ENCODE measurements around the gene TSHZ1.
"Not testable (repeated sequence)": the region's sequence is repeated elsewhere in the genome, so short reads cannot be mapped to it uniquely, and the experiment has no call there.

Gene TSHZ1

GRCh38 chr18:75179819-75180600 lies 30.6 kb upstream of the TSHZ1 start:
- no peak for DNase-seq (ENCODE audit: low read depth in 2 of 2)

- no peak for DNase-seq (ENCODE audit: low read depth in 2 of 2)
Measured at GRCh38 chr18:75183524-75183923, 27.1 kb upstream of the TSHZ1 start.

GRCh38 chr18:75183973-75184493 lies 26.6 kb upstream of the TSHZ1 start:
- no peak for DNase-seq (ENCODE audit: low read depth in 2 of 2)

GRCh38 chr18:75185460-75185859 lies 25.1 kb upstream of the TSHZ1 start:
- DNase-seq (ENCODE audit: low read depth in 2 of 2), result no peak

GRCh38 chr18:75187702-75188101 lies 22.9 kb upstream of the TSHZ1 start:
- DNase-seq (ENCODE audit: low read depth in 2 of 2), result not testable (repeated sequence)

GRCh38 chr18:75189696-75190095 lies 20.9 kb upstream of the TSHZ1 start:
- no peak for DNase-seq (ENCODE audit: low read depth in 2 of 2)

- no peak for DNase-seq (ENCODE audit: low read depth in 2 of 2)
Measured at GRCh38 chr18:75192899-75193298, 17.7 kb upstream of the TSHZ1 start.

- no peak for DNase-seq (ENCODE audit: low read depth in 2 of 2)
Measured at GRCh38 chr18:75198036-75198435, 12.6 kb upstream of the TSHZ1 start.

- no peak for DNase-seq (ENCODE audit: low read depth in 2 of 2)
Measured at GRCh38 chr18:75199327-75199726, 11.3 kb upstream of the TSHZ1 start.

- no peak for DNase-seq (ENCODE audit: low read depth in 2 of 2)
Measured at GRCh38 chr18:75200071-75200470, 10.5 kb upstream of the TSHZ1 start.

- DNase-seq (ENCODE audit: low read depth in 2 of 2), result no peak
Measured at GRCh38 chr18:75200605-75201280, 9.9 kb upstream of the TSHZ1 start.

- DNase-seq (ENCODE audit: low read depth in 2 of 2), result no peak
Measured at GRCh38 chr18:75201282-75202270, 9.0 kb upstream of the TSHZ1 start.

- DNase-seq (ENCODE audit: low read depth in 2 of 2), result no peak
Measured at GRCh38 chr18:75202696-75203365, 7.8 kb upstream of the TSHZ1 start.

- DNase-seq (ENCODE audit: low read depth in 2 of 2), result no peak
Measured at GRCh38 chr18:75203416-75204268, 7.0 kb upstream of the TSHZ1 start.

- no peak for DNase-seq (ENCODE audit: low read depth in 2 of 2)
Measured at GRCh38 chr18:75204269-75204731, 6.3 kb upstream of the TSHZ1 start.

- DNase-seq (ENCODE audit: low read depth in 2 of 2), result no peak
Measured at GRCh38 chr18:75204732-75205513, 5.7 kb upstream of the TSHZ1 start.

- DNase-seq (ENCODE audit: low read depth in 2 of 2), result no peak
Measured at GRCh38 chr18:75205514-75206132, 5.0 kb upstream of the TSHZ1 start.

GRCh38 chr18:75206452-75207309 lies 3.9 kb upstream of the TSHZ1 start:
- no peak for DNase-seq (ENCODE audit: low read depth in 2 of 2)
